Ramos (cell line): ENCODE measurements around the gene MOB4.
"Not testable (repeated sequence)": the region's sequence is repeated elsewhere in the genome, so short reads cannot be mapped to it uniquely, and the experiment has no call there.

ENCODE experiments used
- in situ Hi-C: fragments of 300-500 bp; cut with MboI; formaldehyde crosslinking; loops from one replicate; pipeline ENCODE4 v1.14.3; 2022; ENCODE audit warnings: low sequenced_read_pairs; ENCODE audit not compliant: unreplicated experiment

The MOB4 gene

DNA sequence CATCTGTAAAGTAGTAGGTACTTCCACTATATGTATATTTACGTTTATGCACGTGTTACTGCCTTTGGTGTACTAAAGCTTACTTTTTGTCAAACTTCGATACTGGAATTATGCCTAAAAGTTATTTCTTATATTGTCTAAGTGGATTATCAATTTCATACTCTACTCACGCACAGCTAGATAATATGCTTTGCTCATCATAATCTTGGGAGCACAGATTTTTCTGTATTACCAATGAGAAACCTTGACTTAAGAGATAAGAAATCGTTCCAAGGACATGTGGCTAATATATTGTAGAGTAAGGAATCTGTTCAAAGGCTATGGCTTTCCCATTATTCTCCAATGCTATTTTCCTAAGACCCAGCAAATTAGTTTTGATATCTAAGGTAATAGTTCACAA, 9.2 kb upstream of the MOB4 start:
- in situ Hi-C loops: loop anchor here (25.0 kb wide), 1 partner anchor 1319 kb away; no protein-coding TSS in a partner anchor

DNA sequence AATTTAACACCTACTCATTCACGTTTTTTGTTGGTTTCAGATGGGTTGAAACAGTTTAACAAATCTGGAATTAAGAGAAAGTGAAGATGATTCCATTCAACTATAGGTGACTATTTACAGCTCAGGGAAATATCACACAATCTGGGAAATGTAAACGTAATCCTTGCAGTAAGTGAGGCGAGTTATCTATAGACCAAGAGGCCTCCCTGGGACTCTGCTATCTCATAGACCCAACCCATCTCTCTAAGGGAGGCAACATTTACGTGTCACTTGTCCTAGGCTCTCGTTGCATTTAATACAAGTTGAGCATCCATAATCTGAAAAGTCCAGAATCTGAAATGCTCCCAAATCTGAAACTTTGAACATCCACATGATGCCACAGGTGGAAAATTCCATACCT, 2.0 kb upstream of the MOB4 start:
- in situ Hi-C loops: loop anchor here (25.0 kb wide), 1 partner anchor 1327 kb away; no protein-coding TSS in a partner anchor

GRCh38 chr2:197514754-197515153, 1.1 kb upstream of the MOB4 start:
- in situ Hi-C loops: loop anchor here (25.0 kb wide), 1 partner anchor 1327 kb away; no protein-coding TSS in a partner anchor

GRCh38 chr2:197515315-197515738, 539 bp upstream of the MOB4 start:
- in situ Hi-C loops: loop anchor here (25.0 kb wide), 1 partner anchor 1328 kb away; no protein-coding TSS in a partner anchor

DNA sequence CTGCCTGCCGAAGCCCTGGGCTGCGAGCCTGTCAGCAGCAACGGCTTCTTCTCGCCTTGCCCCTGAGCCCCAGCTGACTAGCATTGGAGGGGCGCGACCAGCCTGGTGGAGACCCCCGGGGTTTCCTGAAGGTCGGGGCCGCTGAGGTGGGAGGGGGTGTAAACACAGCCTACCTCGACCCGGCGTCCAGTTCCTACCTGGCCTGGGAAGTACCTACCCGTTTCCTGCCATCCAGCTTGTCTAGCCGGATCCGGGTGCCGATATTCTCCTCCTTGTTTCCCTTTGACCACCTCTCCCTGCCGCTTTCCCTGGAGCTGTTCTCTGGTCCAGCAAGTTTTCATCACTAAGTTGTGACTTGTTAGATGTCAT, 511 bp downstream of the MOB4 start:
- in situ Hi-C loops: loop anchor here (25.0 kb wide), 1 partner anchor 1329 kb away; no protein-coding TSS in a partner anchor

- in situ Hi-C loops: loop anchor here (25.0 kb wide), 1 partner anchor 1330 kb away; no protein-coding TSS in a partner anchor
Measured at GRCh38 chr2:197517150-197517549, 1.3 kb downstream of the MOB4 start.

DNA sequence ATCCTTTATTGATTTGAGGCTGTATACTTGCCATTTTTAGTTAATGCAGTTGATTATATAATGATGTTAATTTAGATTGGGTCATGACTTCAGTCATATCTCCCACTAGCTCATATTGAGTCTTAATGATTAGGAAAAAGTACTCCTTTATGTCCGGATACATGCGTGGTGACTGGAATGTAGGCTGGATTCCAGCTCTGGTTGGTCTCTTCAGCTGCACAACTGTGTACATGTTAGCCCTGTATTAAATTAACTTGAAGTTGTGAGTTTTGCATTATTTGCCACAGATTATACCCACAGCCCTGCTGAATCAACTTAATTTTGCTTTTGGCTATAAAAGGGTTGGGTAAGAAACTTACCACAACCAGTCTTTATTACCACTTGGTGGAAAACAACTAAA, 22.5 kb downstream of the MOB4 start:
- in situ Hi-C loops: no loop called here

DNA sequence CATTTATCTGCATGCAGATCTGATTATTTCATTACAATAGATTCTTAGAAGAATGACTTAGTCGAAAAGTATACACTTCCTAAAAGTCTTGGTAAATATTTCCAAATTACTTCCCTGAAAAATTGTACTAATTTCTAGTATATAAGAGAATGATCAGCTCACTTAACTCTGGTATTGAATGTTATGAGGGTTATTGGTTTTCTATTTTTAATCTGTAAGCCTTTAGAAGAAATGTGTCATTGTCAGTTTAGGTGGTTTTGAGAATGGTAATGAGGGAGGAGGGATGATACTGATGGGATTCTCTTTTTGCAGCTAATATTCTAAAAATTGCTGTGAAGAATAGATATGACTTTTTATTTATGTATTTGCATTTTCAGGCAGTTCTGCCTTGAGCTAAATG, 23.9 kb downstream of the MOB4 start:
- in situ Hi-C loops: no loop called here

GRCh38 chr2:197543206-197543605, 27.3 kb downstream of the MOB4 start:
- in situ Hi-C loops: no loop called here

DNA sequence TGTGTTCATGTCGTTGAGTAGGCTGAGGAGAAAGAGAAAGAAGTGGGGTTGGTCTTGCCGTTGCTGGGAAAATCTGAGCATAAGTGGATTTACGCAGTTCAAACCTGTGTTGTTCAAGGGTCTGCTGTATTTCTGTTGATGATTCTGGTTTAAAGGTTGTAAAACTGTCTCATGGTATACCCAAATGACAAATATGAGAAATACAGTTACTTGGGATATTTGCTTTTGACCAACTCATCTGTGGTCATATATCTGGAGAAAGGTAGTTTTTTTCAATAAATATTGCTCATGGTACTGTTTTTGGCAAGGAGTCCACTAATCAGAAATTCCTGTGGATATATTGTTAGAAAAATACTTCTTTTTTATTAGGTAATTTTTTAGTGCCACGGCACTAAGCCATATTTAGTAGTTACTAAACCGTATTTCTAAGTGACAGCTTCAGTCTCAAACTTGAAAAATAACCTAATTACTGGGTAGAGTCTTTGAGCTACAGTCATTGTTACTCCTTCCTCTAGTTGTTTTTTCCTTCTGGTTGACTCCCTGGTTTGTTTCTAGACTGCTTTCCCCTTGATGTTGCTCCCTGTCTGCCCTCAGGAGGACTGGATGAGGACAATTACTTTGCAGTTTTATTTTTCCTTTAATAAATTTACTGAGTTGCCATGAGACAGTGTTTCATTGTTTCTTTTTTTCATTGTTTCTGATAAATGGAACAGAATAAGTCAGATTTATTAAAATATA, 31.5 kb downstream of the MOB4 start:
- in situ Hi-C loops: no loop called here

DNA sequence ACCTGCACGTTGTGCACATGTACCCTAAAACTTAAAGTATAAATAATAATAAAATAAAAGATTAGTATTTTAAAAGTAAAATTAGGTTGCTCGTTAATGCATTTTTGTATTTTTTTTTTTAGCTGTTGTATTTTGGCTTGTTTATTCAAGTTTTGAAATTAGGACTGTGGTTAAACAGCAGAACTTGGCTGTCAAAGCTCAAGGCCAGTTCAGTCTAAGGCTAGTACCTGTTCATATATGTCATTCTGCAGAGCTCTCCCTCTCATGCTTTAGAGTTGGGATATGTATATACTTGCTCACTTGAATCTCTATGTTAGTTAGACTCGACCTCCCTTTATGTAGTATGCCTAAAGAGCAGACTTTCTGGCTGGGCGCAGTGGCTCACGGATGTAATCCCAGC, 32.7 kb downstream of the MOB4 start:
- in situ Hi-C loops: no loop called here

DNA sequence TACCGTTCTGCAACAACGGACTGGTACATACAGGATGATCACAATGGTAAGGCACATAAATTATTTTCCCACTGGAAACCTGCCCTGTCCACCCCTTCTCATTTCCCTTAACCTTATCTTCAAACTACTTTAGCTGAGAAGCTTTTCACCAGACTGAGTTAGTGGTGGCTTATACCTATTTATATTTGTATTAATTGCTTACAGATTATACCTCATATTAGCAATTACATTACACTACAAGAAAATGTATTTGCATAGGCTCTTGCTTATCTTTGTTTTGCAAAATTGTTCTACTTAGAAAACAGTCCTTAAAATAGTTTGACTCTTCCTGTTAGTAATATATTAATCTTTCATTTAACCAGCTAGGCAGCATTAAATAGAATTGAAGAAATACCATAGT, 35.4 kb downstream of the MOB4 start:
- in situ Hi-C loops: not testable (repeated sequence)

DNA sequence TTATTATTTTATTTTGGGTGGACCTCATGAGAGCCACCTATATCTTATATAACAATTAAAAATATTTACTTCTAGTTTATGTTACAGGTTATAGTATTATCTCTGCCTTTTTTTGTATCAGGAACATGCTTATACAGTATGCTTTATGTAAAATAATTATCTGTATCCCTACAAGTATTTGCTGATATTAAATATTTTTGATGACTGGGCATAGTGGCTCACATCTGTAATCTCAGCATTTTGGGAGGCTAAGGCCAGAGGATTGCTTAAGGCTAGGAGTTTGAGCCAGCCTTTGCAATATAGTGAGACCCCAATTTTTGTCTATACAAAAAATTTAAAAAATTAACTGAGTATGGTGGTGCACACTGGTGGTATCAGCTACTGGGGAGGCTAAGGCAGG, 39.6 kb downstream of the MOB4 start:
- in situ Hi-C loops: no loop called here

DNA sequence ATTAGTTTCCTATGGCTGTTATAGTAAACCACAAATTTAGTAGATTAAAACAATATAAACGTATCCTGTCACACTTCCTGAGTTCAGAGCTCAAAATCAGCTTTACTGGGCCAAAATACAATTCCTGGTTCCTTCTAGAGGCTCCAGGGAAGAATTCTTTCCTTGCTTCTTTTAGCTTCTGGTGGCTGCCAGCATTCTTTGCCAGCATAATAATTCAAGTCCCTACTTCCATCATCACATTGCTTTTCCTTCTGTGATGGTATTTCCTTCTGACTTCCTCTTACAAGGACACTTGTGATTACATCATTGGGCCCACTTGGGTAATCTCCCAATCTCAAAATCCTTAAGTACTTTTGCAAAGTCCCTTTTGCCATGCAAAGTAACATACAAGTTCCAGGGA, 40.6 kb downstream of the MOB4 start:
- in situ Hi-C loops: no loop called here

- in situ Hi-C loops: no loop called here
Measured at GRCh38 chr2:197558393-197558792, 42.5 kb downstream of the MOB4 start.

DNA sequence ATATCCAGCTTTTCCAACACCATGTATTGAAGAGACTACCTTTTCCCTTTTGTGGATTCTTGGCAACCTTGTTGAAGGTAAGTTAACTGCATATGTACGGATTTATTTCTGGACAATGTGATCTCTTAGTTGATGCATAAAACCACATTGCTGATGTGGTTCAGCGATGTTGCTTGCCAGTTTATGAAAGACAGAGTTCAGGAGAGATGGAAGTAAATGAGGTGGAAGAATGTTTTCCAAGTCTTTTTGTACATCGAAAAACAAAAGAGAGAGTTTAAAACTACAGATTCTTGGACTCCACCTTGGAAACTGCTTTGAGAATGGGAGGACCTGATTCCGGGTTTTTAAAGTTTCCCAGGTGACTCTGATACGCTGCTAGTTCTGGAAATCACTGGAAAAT, 43.8 kb downstream of the MOB4 start:
- in situ Hi-C loops: no loop called here

DNA sequence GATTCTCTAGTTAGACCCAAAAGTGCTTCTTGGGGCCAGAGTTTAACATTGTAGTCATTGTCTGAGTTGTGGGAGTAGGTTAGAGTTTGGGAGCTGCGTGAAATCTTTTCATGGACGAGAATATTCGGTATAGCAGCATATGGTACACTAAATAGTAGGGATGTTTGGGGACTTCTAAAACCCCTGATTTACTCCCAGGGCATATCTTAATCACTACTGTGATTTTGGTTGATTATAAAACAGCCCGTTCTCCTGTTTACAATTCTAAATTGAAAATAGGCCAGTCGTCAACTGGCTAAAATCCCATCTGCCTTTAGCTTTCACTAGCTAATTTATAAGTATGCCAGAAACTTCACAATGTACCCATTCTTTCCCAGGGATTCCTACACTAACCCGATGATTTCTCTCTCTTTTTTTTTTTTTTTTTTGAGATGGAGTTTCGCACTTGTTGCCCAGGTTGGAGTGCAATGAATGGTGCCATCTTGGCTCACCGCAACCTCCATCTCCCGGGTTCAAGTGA, 44.3 kb downstream of the MOB4 start:
- in situ Hi-C loops: no loop called here

- in situ Hi-C loops: no loop called here
Measured at GRCh38 chr2:197571627-197572271, 55.9 kb downstream of the MOB4 start.

DNA sequence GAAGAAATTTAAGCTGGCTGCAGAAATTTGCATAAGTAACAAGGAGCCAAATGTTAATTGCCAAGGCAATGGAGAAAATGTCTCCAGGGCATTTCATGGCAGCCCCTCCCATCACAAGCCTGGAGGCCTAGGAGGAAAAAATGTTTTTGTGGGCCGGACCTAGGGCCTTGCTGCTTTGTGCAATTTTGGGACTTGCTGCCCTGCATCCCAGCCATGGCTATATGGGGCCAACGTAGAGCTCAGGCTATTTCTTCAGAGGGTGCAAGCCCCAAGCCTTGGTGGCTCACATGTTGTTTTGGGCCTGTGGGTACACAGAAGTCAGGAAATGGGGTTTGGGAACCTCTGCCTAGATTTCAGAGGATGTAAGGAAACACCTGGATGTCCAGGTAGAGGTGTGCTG, 57.7 kb downstream of the MOB4 start:
- in situ Hi-C loops: no loop called here

DNA sequence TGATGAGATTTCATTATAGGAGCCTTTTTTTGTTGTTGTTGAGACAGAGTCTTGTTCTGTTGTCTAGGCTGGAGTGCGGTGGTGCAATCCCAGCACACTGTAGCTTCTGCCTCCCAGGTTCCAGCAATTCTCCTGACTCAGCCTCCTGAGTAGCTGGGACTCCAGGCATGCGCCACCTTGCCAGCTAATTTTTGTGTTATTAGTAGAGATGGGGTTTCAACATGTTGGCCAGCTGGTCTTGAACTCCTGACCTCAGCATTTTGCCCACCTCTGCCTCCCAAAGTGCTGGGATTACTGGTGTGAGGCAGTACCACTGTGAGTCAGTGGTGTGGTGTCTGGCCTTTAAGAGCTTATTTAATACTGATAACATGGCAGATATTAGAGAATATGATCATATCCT, 60.1 kb downstream of the MOB4 start:
- in situ Hi-C loops: no loop called here

DNA sequence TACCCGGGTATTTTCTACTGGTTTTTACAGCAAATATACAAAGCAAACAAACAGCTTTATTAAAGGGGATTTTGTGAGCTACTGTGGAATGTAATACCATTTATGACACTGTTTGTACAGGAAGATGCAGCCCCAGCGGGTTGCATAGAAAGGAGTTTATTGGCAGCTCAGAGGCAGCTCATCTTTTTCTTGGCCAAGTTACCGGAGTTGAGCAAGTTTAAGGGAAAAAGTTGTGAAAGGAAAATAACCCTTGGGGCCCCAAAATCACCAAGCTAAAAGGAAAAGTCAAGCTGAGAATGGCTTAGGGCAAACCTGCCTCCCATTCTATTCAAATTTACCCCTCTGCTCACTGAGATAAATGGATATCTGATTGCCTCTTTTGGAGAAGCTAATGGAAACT, 60.8 kb downstream of the MOB4 start:
- in situ Hi-C loops: no loop called here
